Body of pancreas (tissue), 4 donors: ENCODE results near the gene RARB. TPM values are rescaled to one million over a fixed set of nuclear protein-coding genes. Genes with fewer than 3 reads are reported as not detected.
A peak's percentile ranks its signal among the peaks of the same experiment; 100 is the strongest.

Experiments used
- ATAC-seq: fragments of 150-250 bp; one replicate; pipeline ENCODE4 v1.9.1; 2016
- DNase-seq, 4 donors: peaks; one replicate each; pipeline ENCODE4 v3.0.0-alpha.2; 2019
- H3K27ac ChIP-seq, 4 donors: fragments of 200-600 bp; sonication (generic); 1 replicate in 3 of 4; 2 replicates in 1 of 4; pipeline versions ENCODE4 v1.5.1 to v1.6.1; 2016 to 2019; ENCODE audit warnings: mild to moderate bottlenecking in 1 of 4, mixed read lengths in 1 of 4, moderate library complexity in 1 of 4
- H3K27me3 ChIP-seq, 2 donors: fragments of 200-600 bp; sonication (generic); one replicate each; pipeline ENCODE4 v1.6.0; 2016; ENCODE audit warnings: mild to moderate bottlenecking in 1 of 2
- H3K36me3 ChIP-seq, 2 donors: fragments of 200-600 bp; sonication (generic); replicated peaks in 1 of 2; 2 replicates each; pipeline ENCODE4 v1.5.1; 2016; ENCODE audit warnings: low read depth in 2 of 2; ENCODE audit not compliant: insufficient read depth in 1 of 2
- H3K4me1 ChIP-seq: fragments of 200-600 bp; sonication (generic); one replicate; pipeline ENCODE4 v1.6.0; 2016
- H3K4me3 ChIP-seq, 2 donors: fragments of 200-600 bp; sonication (generic); 1 replicate in 1 of 2; 2 replicates in 1 of 2; pipeline ENCODE4 v1.5.1; 2016 to 2019
- H3K9me3 ChIP-seq, 3 donors: fragments of 200-600 bp; sonication (generic); 1 replicate in 2 of 3; 2 replicates in 1 of 3; pipeline ENCODE4 v1.5.1; 2016
- POLR2A ChIP-seq, 3 donors: fragments of 450-650 bp; IDR thresholded peaks; one replicate each; pipeline ENCODE4 v1.6.1; 2016; ENCODE audit warnings: antibody characterized with exemption in 3 of 3, mild to moderate bottlenecking in 2 of 3
- WGBS, 2 donors: methylation state at CpG; one replicate each; pipeline ENCODE4 v1.1.5; 2017; 5-methylcytosine and 5-hydroxymethylcytosine counted together
- intact Hi-C: fragments of 100-400 bp; cut with DNase I; formaldehyde crosslinking; loops from one replicate; pipeline ENCODE4 v1.15.1; 2023
- total RNA-seq, 2 donors: library from RNA; depleted of rRNA; stranded (reverse); fragments of >200 nt; gene quantifications; one replicate each; pipeline ENCODE4 v1.1.0, GENCODE V29; 2016
- TF ChIP-seq, protein P1 (sequence below), 7 experiments: fragments of 450-650 bp in 4 of 7; fragments of 200-600 bp in 3 of 7; sonication (generic) in 3 of 7; IDR thresholded peaks; one replicate each; pipeline ENCODE4 v1.5.1; 2016 to 2019; ENCODE audit warnings: antibody characterized with exemption in 7 of 7

The RARB gene
- total RNA-seq, 2 donors from 2014 or later, result 1.8 to 3.0 TPM

GRCh38 chr3:25447925-25448324 lies 19.9 kb downstream of the RARB start:
- Histone ChIP-seq H3K27me3 (no peaks in the 10 kb centered on the region), H3K9me3 (no peaks in the 10 kb centered on the region), H3K36me3 (no peaks in the 10 kb centered on the region), H3K27ac (no peak overlapping the region), H3K4me3 (no peak overlapping the region), H3K4me1 (peaks cover 5% of the 10 kb centered on the region)
- intact Hi-C loops, result no loop called here
- TF ChIP-seq, protein P1, sequence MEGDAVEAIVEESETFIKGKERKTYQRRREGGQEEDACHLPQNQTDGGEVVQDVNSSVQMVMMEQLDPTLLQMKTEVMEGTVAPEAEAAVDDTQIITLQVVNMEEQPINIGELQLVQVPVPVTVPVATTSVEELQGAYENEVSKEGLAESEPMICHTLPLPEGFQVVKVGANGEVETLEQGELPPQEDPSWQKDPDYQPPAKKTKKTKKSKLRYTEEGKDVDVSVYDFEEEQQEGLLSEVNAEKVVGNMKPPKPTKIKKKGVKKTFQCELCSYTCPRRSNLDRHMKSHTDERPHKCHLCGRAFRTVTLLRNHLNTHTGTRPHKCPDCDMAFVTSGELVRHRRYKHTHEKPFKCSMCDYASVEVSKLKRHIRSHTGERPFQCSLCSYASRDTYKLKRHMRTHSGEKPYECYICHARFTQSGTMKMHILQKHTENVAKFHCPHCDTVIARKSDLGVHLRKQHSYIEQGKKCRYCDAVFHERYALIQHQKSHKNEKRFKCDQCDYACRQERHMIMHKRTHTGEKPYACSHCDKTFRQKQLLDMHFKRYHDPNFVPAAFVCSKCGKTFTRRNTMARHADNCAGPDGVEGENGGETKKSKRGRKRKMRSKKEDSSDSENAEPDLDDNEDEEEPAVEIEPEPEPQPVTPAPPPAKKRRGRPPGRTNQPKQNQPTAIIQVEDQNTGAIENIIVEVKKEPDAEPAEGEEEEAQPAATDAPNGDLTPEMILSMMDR (IDR thresholded peaks at IDR 0.05), result no peak
- TF ChIP-seq POLR2A (IDR thresholded peaks at IDR 0.05), result no peak
- ATAC-seq, result no peak
- WGBS, 2 donors, result 80 to 90% methylated on average over 3 of the region's 3 CpGs
- DNase-seq, result no peak

DNA sequence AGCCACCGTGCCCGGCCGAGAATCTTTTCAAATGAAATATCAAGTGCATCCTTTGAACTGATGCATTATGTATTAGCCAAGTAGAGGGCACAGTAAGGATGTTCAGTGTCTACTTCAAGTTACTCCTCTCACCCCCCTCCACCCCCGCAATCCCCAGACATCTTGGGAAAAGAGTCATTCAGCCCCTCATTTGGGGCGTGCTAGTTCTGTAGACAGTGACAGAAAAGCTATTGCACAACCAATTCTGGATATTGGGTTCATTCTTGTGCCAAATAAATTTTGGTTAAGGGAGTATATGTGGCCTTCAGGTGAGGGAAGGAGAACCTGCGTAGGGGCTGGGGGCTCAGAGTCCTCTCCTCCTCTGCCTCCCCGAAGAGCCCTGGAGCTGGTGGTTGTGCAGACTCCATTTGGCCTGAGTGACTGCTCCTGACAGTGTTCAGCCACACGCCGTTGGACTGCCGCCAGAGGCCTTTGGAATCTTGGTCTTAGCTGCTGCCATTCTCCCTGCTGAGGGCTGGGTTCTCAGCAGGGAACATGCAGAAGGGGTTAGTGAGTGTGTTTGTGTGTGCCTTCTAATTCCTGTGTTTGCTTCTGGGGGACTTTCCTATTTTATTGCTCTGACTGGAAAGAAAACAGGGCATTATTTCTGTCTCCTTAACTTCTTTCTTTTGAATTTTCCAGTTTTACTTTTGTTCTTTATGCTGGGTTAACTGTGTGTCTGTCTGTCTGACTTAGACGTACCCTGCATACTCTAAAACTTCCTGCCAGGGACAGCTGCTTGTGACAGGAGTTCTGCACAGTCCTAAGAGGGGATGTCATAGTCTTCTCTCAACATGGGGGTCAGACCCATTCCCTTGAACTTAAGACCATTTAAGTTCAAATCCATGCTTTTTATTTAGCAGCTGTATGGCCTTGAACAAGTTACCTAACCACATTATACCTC lies 21.0 kb downstream of the RARB start:
- peak overlapping the region in 2 of 4 donors; percentile 10 to 15 for H3K27ac ChIP-seq
- H3K36me3 ChIP-seq, result no peaks in the 10 kb centered on the region
- DNase-seq (peak; percentile 49 to 76 (median 66)), ATAC-seq (peak; percentile 62)
- intact Hi-C loops, result no loop called here
- H3K4me3 ChIP-seq, result no peak overlapping the region
- H3K9me3 ChIP-seq, result no peaks in the 10 kb centered on the region
- TF ChIP-seq, protein P1 (IDR thresholded peaks at IDR 0.05), result no peak
- no peak for TF ChIP-seq POLR2A (IDR thresholded peaks at IDR 0.05)
- peaks cover 5% of the 10 kb centered on the region for H3K4me1 ChIP-seq
- WGBS, 2 donors, result 55 to 56% methylated on average over 11 of the region's 11 CpGs
- no peaks in the 10 kb centered on the region for H3K27me3 ChIP-seq

DNA sequence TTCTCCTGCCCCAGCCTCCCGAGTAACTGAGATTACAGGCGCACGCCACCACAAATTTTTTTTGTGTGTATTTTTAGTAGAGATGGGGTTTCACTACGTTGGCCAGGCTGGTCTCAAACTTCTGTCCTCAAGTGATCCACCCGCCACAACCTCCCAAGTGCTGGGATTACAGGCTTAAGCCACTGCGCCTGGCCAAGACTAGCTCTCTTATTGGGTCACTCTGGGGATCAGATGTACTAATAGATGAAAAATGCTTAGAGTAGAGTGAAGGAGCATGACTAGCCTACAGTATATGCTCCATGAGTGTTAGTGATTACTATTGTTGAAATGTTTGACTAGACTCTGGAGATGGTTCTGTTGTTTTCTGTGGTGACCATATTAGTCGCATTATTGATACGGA lies 21.8 kb downstream of the RARB start:
- TF ChIP-seq, protein P1 (IDR thresholded peaks at IDR 0.05), result no peak
- no peak for TF ChIP-seq POLR2A (IDR thresholded peaks at IDR 0.05)
- Histone ChIP-seq H3K36me3 (no peaks in the 10 kb centered on the region), H3K4me3 (no peak overlapping the region), H3K27me3 (no peaks in the 10 kb centered on the region), H3K4me1 (peaks cover 12% of the 10 kb centered on the region), H3K9me3 (no peaks in the 10 kb centered on the region), H3K27ac (no peak overlapping the region)
- WGBS, 2 donors, result 90 to 94% methylated on average over 8 of the region's 8 CpGs
- DNase-seq, result no peak
- intact Hi-C loops, result no loop called here
- ATAC-seq, result no peak

GRCh38 chr3:25452192-25452591 lies 24.1 kb downstream of the RARB start:
- 58 to 64% methylated on average over 5 of the region's 5 CpGs for WGBS, 2 donors
- H3K4me3 ChIP-seq, result no peak overlapping the region
- ATAC-seq (no peak), DNase-seq (no peak)
- peaks cover 24% of the 10 kb centered on the region for H3K4me1 ChIP-seq
- TF ChIP-seq, protein P1 (IDR thresholded peaks at IDR 0.05), result no peak
- TF ChIP-seq POLR2A (IDR thresholded peaks at IDR 0.05), result no peak
- no peak overlapping the region for H3K27ac ChIP-seq
- no peaks in the 10 kb centered on the region for H3K9me3 ChIP-seq
- no peaks in the 10 kb centered on the region for H3K27me3 ChIP-seq
- H3K36me3 ChIP-seq, result no peaks in the 10 kb centered on the region
- intact Hi-C loops, result no loop called here
